ENCODE measurements around the gene CLNS1A. TPM values are rescaled to one million over a fixed set of nuclear protein-coding genes. Genes with fewer than 3 reads are reported as not detected.
A peak's percentile ranks its signal among the peaks of the same experiment; 100 is the strongest.

CLNS1A gene
- total and polyA plus RNA-seq, 2 experiments from 2014 or later: 160 to 204 TPM

DNA sequence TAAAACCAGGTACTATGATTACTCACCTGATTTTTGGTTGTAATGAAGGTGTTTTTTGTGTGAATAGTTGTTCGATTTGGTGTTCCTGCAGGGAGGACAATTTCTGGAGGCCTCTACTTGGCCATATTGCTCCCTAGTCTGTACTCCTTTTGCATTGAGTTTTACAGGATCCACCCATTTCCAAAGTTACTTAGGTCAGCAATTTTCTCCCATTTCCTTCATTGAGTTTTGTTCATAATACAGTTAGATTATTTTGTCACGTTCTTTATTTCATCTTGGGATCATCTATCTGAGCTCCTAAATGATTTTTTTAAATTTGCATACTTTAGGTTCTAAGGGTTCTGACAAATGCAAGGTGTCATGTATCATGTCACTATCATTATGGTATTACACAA, 67.9 kb downstream of the CLNS1A start:
- Histone ChIP-seq H2AFZ (peak overlapping the region; percentile 28; the same call in 1 of the 2 replicates), H3F3A (replicated peaks; ENCODE audit: low read depth) (no peaks in the 10 kb centered on the region), H3K27ac (ENCODE audit: low read depth) (no peak overlapping the region), H4K20me1 (replicated peaks; ENCODE audit: insufficient read depth) (no peaks in the 10 kb centered on the region), H3K27me3 (ENCODE audit: insufficient read depth) (no peaks in the 10 kb centered on the region), H3K9me2 (ENCODE audit: insufficient read depth) (peaks cover 5% of the 10 kb centered on the region; the same call in 1 of the 2 replicates), H3K79me2 (replicated peaks; ENCODE audit: insufficient read depth) (no peaks in the 10 kb centered on the region), H3K4me1 (ENCODE audit: insufficient read depth) (peaks cover 31% of the 10 kb centered on the region), H3K4me2 (no peak overlapping the region), H3K4me3 (no peak overlapping the region), H3K36me3 (ENCODE audit: insufficient read depth) (no peaks in the 10 kb centered on the region)
- Mint-ChIP-seq H3K27me3 (ENCODE audit: insufficient read depth, low read depth, poor library complexity) (peaks cover 7% of the 10 kb centered on the region), H3K27ac (no peak overlapping the region), H3K4me1 (peaks cover 36% of the 10 kb centered on the region), H3K9me3 (peaks cover 3% of the 10 kb centered on the region; the same call in 1 of the 3 replicates), H3K36me3 (ENCODE audit: low read depth) (no peaks in the 10 kb centered on the region), H3K4me3 (no peak overlapping the region)
- DNase-seq (ENCODE audit: low spot score) (no peak), ATAC-seq (no peak)
- no peak for TF ChIP-seq POLR2AphosphoS5 (IDR thresholded peaks at IDR 0.05; ENCODE audit: low read depth)
- no peak for TF ChIP-seq ZNF331 (CRISPR knock-in tag; IDR thresholded peaks at IDR 0.05; ENCODE audit: low read depth)
- TF ChIP-seq EZH2 (IDR thresholded peaks at IDR 0.05; ENCODE audit: low read depth, unreplicated experiment): no peak
- no peak for TF ChIP-seq STAT1 (IDR thresholded peaks at IDR 0.05; ENCODE audit: unreplicated experiment)
- no peak for TF ChIP-seq NANOG (IDR thresholded peaks at IDR 0.05; ENCODE audit: borderline replicate concordance)
- no peak for TF ChIP-seq CREB1 (CRISPR knock-in tag; IDR thresholded peaks at IDR 0.05; ENCODE audit: low read depth)
- no peak for TF ChIP-seq JUNB (IDR thresholded peaks at IDR 0.05; ENCODE audit: unreplicated experiment)
- TF ChIP-seq, protein P1, sequence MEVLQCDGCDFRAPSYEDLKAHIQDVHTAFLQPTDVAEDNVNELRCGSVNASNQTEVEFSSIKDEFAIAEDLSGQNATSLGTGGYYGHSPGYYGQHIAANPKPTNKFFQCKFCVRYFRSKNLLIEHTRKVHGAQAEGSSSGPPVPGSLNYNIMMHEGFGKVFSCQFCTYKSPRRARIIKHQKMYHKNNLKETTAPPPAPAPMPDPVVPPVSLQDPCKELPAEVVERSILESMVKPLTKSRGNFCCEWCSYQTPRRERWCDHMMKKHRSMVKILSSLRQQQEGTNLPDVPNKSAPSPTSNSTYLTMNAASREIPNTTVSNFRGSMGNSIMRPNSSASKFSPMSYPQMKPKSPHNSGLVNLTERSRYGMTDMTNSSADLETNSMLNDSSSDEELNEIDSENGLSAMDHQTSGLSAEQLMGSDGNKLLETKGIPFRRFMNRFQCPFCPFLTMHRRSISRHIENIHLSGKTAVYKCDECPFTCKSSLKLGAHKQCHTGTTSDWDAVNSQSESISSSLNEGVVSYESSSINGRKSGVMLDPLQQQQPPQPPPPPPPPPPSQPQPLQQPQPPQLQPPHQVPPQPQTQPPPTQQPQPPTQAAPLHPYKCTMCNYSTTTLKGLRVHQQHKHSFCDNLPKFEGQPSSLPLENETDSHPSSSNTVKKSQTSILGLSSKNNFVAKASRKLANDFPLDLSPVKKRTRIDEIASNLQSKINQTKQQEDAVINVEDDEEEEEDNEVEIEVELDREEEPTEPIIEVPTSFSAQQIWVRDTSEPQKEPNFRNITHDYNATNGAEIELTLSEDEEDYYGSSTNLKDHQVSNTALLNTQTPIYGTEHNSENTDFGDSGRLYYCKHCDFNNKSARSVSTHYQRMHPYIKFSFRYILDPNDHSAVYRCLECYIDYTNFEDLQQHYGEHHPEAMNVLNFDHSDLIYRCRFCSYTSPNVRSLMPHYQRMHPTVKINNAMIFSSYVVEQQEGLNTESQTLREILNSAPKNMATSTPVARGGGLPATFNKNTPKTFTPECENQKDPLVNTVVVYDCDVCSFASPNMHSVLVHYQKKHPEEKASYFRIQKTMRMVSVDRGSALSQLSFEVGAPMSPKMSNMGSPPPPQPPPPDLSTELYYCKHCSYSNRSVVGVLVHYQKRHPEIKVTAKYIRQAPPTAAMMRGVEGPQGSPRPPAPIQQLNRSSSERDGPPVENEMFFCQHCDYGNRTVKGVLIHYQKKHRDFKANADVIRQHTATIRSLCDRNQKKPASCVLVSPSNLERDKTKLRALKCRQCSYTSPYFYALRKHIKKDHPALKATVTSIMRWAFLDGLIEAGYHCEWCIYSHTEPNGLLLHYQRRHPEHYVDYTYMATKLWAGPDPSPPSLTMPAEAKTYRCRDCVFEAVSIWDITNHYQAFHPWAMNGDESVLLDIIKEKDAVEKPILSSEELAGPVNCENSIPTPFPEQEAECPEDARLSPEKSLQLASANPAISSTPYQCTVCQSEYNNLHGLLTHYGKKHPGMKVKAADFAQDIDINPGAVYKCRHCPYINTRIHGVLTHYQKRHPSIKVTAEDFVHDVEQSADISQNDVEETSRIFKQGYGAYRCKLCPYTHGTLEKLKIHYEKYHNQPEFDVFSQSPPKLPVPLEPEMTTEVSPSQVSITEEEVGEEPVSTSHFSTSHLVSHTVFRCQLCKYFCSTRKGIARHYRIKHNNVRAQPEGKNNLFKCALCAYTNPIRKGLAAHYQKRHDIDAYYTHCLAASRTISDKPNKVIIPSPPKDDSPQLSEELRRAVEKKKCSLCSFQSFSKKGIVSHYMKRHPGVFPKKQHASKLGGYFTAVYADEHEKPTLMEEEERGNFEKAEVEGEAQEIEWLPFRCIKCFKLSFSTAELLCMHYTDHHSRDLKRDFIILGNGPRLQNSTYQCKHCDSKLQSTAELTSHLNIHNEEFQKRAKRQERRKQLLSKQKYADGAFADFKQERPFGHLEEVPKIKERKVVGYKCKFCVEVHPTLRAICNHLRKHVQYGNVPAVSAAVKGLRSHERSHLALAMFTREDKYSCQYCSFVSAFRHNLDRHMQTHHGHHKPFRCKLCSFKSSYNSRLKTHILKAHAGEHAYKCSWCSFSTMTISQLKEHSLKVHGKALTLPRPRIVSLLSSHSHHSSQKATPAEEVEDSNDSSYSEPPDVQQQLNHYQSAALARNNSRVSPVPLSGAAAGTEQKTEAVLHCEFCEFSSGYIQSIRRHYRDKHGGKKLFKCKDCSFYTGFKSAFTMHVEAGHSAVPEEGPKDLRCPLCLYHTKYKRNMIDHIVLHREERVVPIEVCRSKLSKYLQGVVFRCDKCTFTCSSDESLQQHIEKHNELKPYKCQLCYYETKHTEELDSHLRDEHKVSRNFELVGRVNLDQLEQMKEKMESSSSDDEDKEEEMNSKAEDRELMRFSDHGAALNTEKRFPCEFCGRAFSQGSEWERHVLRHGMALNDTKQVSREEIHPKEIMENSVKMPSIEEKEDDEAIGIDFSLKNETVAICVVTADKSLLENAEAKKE (CRISPR knock-in tag; IDR thresholded peaks at IDR 0.05): no peak
- TF ChIP-seq, protein P2, sequence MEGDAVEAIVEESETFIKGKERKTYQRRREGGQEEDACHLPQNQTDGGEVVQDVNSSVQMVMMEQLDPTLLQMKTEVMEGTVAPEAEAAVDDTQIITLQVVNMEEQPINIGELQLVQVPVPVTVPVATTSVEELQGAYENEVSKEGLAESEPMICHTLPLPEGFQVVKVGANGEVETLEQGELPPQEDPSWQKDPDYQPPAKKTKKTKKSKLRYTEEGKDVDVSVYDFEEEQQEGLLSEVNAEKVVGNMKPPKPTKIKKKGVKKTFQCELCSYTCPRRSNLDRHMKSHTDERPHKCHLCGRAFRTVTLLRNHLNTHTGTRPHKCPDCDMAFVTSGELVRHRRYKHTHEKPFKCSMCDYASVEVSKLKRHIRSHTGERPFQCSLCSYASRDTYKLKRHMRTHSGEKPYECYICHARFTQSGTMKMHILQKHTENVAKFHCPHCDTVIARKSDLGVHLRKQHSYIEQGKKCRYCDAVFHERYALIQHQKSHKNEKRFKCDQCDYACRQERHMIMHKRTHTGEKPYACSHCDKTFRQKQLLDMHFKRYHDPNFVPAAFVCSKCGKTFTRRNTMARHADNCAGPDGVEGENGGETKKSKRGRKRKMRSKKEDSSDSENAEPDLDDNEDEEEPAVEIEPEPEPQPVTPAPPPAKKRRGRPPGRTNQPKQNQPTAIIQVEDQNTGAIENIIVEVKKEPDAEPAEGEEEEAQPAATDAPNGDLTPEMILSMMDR (conservative IDR thresholded peaks at IDR 0.05; ENCODE audit: low read depth in 2 of 2): no peak
- TF ChIP-seq, protein P3, sequence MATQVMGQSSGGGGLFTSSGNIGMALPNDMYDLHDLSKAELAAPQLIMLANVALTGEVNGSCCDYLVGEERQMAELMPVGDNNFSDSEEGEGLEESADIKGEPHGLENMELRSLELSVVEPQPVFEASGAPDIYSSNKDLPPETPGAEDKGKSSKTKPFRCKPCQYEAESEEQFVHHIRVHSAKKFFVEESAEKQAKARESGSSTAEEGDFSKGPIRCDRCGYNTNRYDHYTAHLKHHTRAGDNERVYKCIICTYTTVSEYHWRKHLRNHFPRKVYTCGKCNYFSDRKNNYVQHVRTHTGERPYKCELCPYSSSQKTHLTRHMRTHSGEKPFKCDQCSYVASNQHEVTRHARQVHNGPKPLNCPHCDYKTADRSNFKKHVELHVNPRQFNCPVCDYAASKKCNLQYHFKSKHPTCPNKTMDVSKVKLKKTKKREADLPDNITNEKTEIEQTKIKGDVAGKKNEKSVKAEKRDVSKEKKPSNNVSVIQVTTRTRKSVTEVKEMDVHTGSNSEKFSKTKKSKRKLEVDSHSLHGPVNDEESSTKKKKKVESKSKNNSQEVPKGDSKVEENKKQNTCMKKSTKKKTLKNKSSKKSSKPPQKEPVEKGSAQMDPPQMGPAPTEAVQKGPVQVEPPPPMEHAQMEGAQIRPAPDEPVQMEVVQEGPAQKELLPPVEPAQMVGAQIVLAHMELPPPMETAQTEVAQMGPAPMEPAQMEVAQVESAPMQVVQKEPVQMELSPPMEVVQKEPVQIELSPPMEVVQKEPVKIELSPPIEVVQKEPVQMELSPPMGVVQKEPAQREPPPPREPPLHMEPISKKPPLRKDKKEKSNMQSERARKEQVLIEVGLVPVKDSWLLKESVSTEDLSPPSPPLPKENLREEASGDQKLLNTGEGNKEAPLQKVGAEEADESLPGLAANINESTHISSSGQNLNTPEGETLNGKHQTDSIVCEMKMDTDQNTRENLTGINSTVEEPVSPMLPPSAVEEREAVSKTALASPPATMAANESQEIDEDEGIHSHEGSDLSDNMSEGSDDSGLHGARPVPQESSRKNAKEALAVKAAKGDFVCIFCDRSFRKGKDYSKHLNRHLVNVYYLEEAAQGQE (IDR thresholded peaks at IDR 0.05; ENCODE audit: unreplicated experiment): no peak
- no peak for TF ChIP-seq EZH2phosphoT487 (IDR thresholded peaks at IDR 0.05; ENCODE audit: unreplicated experiment)
- TF ChIP-seq, protein P4, sequence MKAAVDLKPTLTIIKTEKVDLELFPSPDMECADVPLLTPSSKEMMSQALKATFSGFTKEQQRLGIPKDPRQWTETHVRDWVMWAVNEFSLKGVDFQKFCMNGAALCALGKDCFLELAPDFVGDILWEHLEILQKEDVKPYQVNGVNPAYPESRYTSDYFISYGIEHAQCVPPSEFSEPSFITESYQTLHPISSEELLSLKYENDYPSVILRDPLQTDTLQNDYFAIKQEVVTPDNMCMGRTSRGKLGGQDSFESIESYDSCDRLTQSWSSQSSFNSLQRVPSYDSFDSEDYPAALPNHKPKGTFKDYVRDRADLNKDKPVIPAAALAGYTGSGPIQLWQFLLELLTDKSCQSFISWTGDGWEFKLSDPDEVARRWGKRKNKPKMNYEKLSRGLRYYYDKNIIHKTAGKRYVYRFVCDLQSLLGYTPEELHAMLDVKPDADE (IDR thresholded peaks at IDR 0.05): no peak
- TF ChIP-seq ZNF114 (CRISPR knock-in tag; IDR thresholded peaks at IDR 0.05): no peak
